AG04449 (cell line): ENCODE results near the gene HPSE.

Source experiments
- CTCF ChIA-PET: fragments of 350-600 bp; formaldehyde crosslinking; extraction: SDS; loops from one replicate; lab custom pipeline; 2021; ENCODE audit warnings: antibody characterized with exemption; lab: Yijun Ruan, JAX
- POLR2A ChIA-PET: fragments of 400-600, 350-600 bp; formaldehyde crosslinking; extraction: SDS; loops from one replicate; lab custom pipeline; 2020; ENCODE audit warnings: antibody characterized with exemption, inconsistent platforms; lab: Yijun Ruan, JAX
- DNase-seq: peaks from one replicate; pipeline ENCODE4 v3.0.0-alpha.2; 2010; ENCODE audit warnings: low read depth, low spot score
- H3K4me3 ChIP-seq: 2 replicates; pipeline ENCODE4 v1.5.1; 2011; ENCODE audit warnings: low read depth, mild to moderate bottlenecking, control low read depth, low read length
- TF ChIP-seq, protein P1 (sequence below): IDR thresholded peaks from one replicate; pipeline ENCODE4 v1.5.1; 2011; ENCODE audit warnings: mild to moderate bottlenecking, moderate library complexity, low read length, control low read depth, inconsistent platforms; ENCODE audit not compliant: insufficient read depth; ENCODE audit errors: missing control alignments

The HPSE gene

DNA sequence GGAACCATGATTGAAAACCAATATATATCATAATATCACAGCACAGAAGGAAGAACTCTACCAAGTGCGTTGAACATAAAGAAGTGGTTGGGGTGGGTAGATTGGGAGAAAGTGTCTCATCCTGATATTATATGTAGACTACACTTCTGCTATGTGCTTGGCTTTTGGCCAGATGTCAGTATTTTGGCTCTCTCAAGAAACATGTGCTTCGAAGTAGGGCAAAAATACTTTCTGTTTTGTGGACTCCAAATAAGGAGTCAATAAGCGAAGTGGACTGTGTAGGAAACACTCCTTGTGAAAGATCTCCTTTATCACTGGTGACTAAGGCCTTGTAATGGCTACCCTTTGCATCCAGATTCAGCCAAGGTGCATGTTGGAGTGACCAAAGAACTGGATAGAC, 7.8 kb upstream of the HPSE start:
- POLR2A ChIA-PET, result no interaction called here

GRCh38 chr4:83340692-83341343, 6.2 kb upstream of the HPSE start:
- no peak overlapping the region for H3K4me3 ChIP-seq
- ChIA-PET POLR2A (no interaction called here), CTCF (no interaction called here)
- no peak for DNase-seq
- TF ChIP-seq, protein P1, sequence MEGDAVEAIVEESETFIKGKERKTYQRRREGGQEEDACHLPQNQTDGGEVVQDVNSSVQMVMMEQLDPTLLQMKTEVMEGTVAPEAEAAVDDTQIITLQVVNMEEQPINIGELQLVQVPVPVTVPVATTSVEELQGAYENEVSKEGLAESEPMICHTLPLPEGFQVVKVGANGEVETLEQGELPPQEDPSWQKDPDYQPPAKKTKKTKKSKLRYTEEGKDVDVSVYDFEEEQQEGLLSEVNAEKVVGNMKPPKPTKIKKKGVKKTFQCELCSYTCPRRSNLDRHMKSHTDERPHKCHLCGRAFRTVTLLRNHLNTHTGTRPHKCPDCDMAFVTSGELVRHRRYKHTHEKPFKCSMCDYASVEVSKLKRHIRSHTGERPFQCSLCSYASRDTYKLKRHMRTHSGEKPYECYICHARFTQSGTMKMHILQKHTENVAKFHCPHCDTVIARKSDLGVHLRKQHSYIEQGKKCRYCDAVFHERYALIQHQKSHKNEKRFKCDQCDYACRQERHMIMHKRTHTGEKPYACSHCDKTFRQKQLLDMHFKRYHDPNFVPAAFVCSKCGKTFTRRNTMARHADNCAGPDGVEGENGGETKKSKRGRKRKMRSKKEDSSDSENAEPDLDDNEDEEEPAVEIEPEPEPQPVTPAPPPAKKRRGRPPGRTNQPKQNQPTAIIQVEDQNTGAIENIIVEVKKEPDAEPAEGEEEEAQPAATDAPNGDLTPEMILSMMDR, result no peak

More for the DNA sequence above, 7.8 kb upstream of the HPSE start:
- DNase-seq, result no peak
- H3K4me3 ChIP-seq, result no peak overlapping the region
- TF ChIP-seq, protein P1, result no peak
- CTCF ChIA-PET, result no interaction called here

DNA sequence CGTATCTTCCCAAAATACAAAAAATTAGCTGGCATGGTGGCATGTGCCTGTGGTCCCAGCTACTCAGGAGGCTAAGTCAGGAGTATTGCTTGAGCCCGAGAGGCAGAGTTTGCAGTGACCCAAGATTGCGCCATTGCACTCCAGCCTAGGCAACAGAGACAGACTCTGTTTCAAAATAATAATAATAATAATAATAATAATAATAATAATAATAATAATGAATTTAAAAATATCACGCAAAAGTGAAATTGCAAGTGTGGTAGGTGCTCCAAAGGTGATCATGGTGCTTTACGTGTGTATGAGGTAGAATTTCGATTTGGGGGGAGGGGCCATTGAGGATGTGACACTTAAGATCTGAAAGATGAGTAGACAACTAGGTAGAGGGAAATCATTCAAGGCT, 4.9 kb upstream of the HPSE start:
- H3K4me3 ChIP-seq, result no peak overlapping the region
- TF ChIP-seq, protein P1, result no peak
- POLR2A ChIA-PET, result interaction anchor here (0.6 kb wide), 1 partner anchor 909 kb away, joined by 3 read pairs; no protein-coding TSS in a partner anchor
- CTCF ChIA-PET, result no interaction called here
- DNase-seq, result no peak

DNA sequence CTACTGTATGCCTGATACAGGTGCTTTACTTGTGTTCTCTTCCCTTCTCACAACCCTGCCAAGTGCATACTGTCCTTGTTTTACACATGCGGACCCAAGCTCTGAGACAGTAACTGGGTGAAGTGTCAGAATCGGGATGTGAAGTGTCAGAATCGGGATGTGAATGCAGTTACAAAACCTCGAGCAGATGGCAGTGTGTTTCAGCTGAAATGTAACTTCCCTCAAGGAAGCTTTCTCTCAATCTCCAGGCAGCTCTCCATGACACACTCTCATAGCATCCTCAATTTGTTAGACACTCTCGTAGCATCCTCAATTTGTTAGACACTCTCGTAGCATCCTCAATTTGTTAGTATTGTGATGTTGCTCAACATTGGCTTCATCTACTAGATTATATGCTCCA, 1.1 kb upstream of the HPSE start:
- H3K4me3 ChIP-seq, result peak overlapping the region; percentile 60
- ChIA-PET POLR2A (no interaction called here), CTCF (no interaction called here)
- DNase-seq, result no peak
- TF ChIP-seq, protein P1, result no peak

DNA sequence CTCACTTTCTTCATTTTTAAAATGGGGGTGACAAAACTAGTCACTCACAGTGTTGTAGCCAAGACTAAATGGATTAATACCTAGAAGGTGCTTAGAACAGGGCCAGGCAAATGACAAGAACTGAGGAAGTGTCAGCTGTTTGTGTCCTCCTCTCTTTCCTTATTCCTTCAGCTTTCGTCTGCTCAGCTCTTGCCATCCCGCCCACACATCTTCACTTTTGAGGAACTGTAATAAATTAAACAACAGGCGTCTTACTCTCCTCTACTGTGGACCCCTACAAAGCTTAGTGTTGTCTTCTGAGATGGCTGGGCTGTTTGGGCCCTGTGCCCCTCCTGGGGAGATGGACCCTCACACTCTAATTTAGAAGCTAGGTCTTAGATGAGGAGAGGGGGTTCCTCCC, 2.7 kb downstream of the HPSE start:
- POLR2A ChIA-PET, result no interaction called here
- no peak overlapping the region for H3K4me3 ChIP-seq
- no peak for DNase-seq
- TF ChIP-seq, protein P1, result no peak
- CTCF ChIA-PET, result interaction anchor here (1.2 to 2.1 kb wide), 2 partner anchors 12 to 16 kb away, joined by 3 to 4 read pairs; no protein-coding TSS in a partner anchor

DNA sequence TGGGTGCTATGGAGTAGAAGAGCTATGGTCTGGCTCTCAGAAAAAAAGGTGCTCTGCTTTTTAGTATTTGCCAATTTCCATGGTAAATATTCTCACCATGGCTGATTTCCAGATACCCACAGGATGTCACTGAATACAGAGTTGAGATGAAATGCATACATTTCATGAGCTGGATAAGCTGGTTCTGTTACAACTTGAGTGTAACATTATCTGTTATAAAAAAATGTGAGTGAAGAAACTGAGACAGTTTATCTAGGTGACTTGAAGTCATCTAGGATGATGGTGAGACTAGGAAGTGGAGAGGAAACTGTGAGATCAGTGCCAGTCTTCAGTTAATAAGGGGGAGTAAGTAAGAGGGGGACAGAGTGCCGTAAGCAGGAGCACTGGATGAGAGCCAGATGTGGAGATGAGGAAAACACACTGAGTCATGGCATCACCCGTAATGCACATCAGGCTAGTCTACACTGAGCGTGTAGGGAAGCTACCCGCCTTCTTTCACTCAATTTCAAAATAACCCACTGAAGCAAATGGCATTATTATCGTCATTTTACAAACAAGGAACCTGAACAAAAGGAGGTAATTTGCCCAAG, 5.0 kb downstream of the HPSE start:
- CTCF ChIA-PET, result interaction anchor here (1.0 to 1.1 kb wide), 2 partner anchors 46 to 48 kb away, joined by 3 to 5 read pairs; no protein-coding TSS in a partner anchor
- H3K4me3 ChIP-seq, result no peak overlapping the region
- POLR2A ChIA-PET, result interaction anchor here (0.6 kb wide), 1 partner anchor 531 kb away, joined by 4 read pairs; no protein-coding TSS in a partner anchor
- TF ChIP-seq, protein P1, result no peak
- DNase-seq, result no peak
